Measurements from ENCODE around the gene ZNF771. TPM values are rescaled to one million over a fixed set of nuclear protein-coding genes. Genes with fewer than 3 reads are reported as not detected.

ZNF771 gene
- total RNA-seq, 1 experiment from 2014 or later, result 19.0 TPM

DNA sequence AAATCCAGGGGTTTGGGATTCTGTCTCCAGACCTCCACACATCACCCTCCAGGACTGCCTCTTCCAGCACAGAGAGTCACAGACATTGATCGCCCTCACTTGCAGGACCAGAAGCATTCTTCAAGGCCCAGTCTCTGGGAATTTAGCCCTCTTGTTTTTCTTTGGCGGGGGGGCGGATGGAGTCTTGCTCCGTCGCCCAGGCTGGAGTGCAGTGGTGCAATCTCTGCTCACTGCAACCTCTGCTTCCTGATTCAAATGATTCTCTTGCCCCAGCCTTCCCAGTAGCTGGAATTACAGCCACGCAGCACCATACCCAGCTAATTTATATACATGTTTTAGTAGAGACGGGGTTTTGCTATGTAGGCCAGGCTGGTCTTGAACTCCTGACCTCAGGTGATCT lies 56.7 kb downstream of the ZNF771 start:
- H3K79me2 ChIP-seq (ENCODE audit: low read depth), result no peaks in the 10 kb centered on the region

More for the DNA sequence above, 56.7 kb downstream of the ZNF771 start:
- no peak overlapping the region for H2AFZ ChIP-seq
- H3K36me3 ChIP-seq (ENCODE audit: low read depth), result no peaks in the 10 kb centered on the region
- H3K9me3 ChIP-seq (ENCODE audit: insufficient read depth, low read depth), result no peaks in the 10 kb centered on the region
- CTCF ChIA-PET, result no interaction called here
- no TSS peak for BruUV-seq (replicated peaks)
- no peaks in the 10 kb centered on the region for H3K9me2 ChIP-seq (ENCODE audit: insufficient read depth)
- H3K4me2 ChIP-seq, result no peak overlapping the region
- H3K27ac ChIP-seq, result no peak overlapping the region
- H4K20me1 ChIP-seq (ENCODE audit: insufficient read depth), result no peaks in the 10 kb centered on the region
- intact Hi-C loops (cut with micrococcal nuclease; ENCODE audit: unreplicated experiment), result no loop called here
- 0 out of 2 replicates have a peak, but pooled peaks cover under 1% of the 10 kb centered on the region for H3F3A ChIP-seq (ENCODE audit: insufficient read depth, low read depth)
- H3K4me1 ChIP-seq (replicated peaks; ENCODE audit: insufficient read depth), result no peaks in the 10 kb centered on the region; the same call in 1 of the 2 replicates
- POLR2A ChIA-PET (ENCODE audit: unreplicated experiment), result no interaction called here
- no peak for TF ChIP-seq EZH2 (IDR thresholded peaks at IDR 0.05; ENCODE audit: low read depth)
- TF ChIP-seq, protein P1, sequence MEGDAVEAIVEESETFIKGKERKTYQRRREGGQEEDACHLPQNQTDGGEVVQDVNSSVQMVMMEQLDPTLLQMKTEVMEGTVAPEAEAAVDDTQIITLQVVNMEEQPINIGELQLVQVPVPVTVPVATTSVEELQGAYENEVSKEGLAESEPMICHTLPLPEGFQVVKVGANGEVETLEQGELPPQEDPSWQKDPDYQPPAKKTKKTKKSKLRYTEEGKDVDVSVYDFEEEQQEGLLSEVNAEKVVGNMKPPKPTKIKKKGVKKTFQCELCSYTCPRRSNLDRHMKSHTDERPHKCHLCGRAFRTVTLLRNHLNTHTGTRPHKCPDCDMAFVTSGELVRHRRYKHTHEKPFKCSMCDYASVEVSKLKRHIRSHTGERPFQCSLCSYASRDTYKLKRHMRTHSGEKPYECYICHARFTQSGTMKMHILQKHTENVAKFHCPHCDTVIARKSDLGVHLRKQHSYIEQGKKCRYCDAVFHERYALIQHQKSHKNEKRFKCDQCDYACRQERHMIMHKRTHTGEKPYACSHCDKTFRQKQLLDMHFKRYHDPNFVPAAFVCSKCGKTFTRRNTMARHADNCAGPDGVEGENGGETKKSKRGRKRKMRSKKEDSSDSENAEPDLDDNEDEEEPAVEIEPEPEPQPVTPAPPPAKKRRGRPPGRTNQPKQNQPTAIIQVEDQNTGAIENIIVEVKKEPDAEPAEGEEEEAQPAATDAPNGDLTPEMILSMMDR (conservative IDR thresholded peaks at IDR 0.05), result no peak
- no peaks in the 10 kb centered on the region for H3K27me3 ChIP-seq (ENCODE audit: insufficient read depth, low read depth)
- no peak for DNase-seq
- no peak overlapping the region for H3K4me3 ChIP-seq

Other genes starting within 250 kb of the ZNF771 start
- 7.9 and 12.2 TPM in 2 replicates for gene CORO1A, start 224.0 kb upstream of the ZNF771 start, total RNA-seq (2021)
- gene BOLA2B, start 213.9 kb upstream of the ZNF771 start, total RNA-seq (2021), result 258 and 379 TPM in 2 replicates
- 100 and 252 TPM in 2 replicates for gene SLX1A, start 213.7 kb upstream of the ZNF771 start, total RNA-seq (2021)
- gene SULT1A3, start 208.4 kb upstream of the ZNF771 start, total RNA-seq (2021), result 95.2 and 103 TPM in 2 replicates
- gene NPIPB13, start 159.1 kb upstream of the ZNF771 start, total RNA-seq (2021), result 24.6 and 30.6 TPM in 2 replicates
- 84.6 TPM in 2 replicates for gene CD2BP2, start 52.3 kb upstream of the ZNF771 start, total RNA-seq (2021)
- 85.0 and 90.8 TPM in 2 replicates for gene TBC1D10B, start 37.1 kb upstream of the ZNF771 start, total RNA-seq (2021)
- 1.4 and 2.6 TPM in 2 replicates for gene MYL11, start 32.8 kb upstream of the ZNF771 start, total RNA-seq (2021)
- gene SEPTIN1, start 25.0 kb upstream of the ZNF771 start, total RNA-seq (2021), result 6.7 and 7.6 TPM in 2 replicates
- gene ZNF48, start 12.2 kb upstream of the ZNF771 start, total RNA-seq (2021), result 20.1 and 25.9 TPM in 2 replicates
- gene DCTPP1, start 22.4 kb downstream of the ZNF771 start, total RNA-seq (2021), result 80.4 and 109 TPM in 2 replicates
- 66.8 and 67.2 TPM in 2 replicates for gene SEPHS2, start 38.3 kb downstream of the ZNF771 start, total RNA-seq (2021)
- 0.50 TPM in 1 of 2 replicates, not detected in the other for gene ITGAL, start 65.1 kb downstream of the ZNF771 start, total RNA-seq (2021)
- 64.2 and 68.4 TPM in 2 replicates for gene ZNF768, start 119.0 kb downstream of the ZNF771 start, total RNA-seq (2021)
- 14.5 and 17.9 TPM in 2 replicates for gene ZNF747, start 127.3 kb downstream of the ZNF771 start, total RNA-seq (2021)
- gene ZNF764, start 150.8 kb downstream of the ZNF771 start, total RNA-seq (2021), result 12.3 and 12.4 TPM in 2 replicates
- 13.1 and 25.7 TPM in 2 replicates for gene ZNF688, start 164.1 kb downstream of the ZNF771 start, total RNA-seq (2021)
- gene ZNF785, start 178.1 kb downstream of the ZNF771 start, total RNA-seq (2021), result 30.9 and 39.8 TPM in 2 replicates
- 9.1 and 10.1 TPM in 2 replicates for gene ZNF689, start 202.8 kb downstream of the ZNF771 start, total RNA-seq (2021)
- gene PRR14, start 243.4 kb downstream of the ZNF771 start, total RNA-seq (2021), result 67.3 and 85.3 TPM in 2 replicates

All from PC-9 (cell line).